Neural cell (in vitro differentiated cells): ENCODE measurements around the gene ADRA2B. TPM values are rescaled to one million over a fixed set of nuclear protein-coding genes. Genes with fewer than 3 reads are reported as not detected.

Experiments used
- H2AFZ ChIP-seq: fragments of 200-600, 300-800 bp; sonication (generic), shearing (Covaris generic); 2 replicates; pipeline ENCODE4 v1.6.0; 2014; ENCODE audit warnings: low read depth, mild to moderate bottlenecking, antibody characterized with exemption, low read length, moderate library complexity
- H3F3A ChIP-seq: fragments of 200-600 bp; shearing (Covaris generic); 2 replicates; pipeline ENCODE4 v1.6.1; 2016; ENCODE audit warnings: mild to moderate bottlenecking, moderate library complexity, mixed read lengths, antibody characterized with exemption, low read length; ENCODE audit not compliant: insufficient read depth, poor library complexity, severe bottlenecking
- H3K27ac ChIP-seq: fragments of 200-600, 300-800 bp; sonication (generic), shearing (Covaris generic); 2 replicates; pipeline ENCODE4 v1.5.1; 2014; ENCODE audit warnings: mild to moderate bottlenecking, low read length, moderate library complexity
- H3K27me3 ChIP-seq: fragments of 300-800, 200-600 bp; sonication (generic), shearing (Covaris generic); 2 replicates; pipeline ENCODE4 v1.6.0; 2014; ENCODE audit warnings: mild to moderate bottlenecking, low read depth, low read length, moderate library complexity; ENCODE audit not compliant: insufficient read depth
- H3K36me3 ChIP-seq: fragments of 300-800, 200-600 bp; sonication (generic), shearing (Covaris generic); 2 replicates; pipeline ENCODE4 v1.5.1; 2014; ENCODE audit warnings: mild to moderate bottlenecking, antibody characterized with exemption, low read length, moderate library complexity; ENCODE audit not compliant: insufficient read depth
- H3K4me2 ChIP-seq: fragments of 300-800, 200-600 bp; sonication (generic), shearing (Covaris generic); 2 replicates; pipeline ENCODE4 v1.6.0; 2014; ENCODE audit warnings: mild to moderate bottlenecking, low read length
- H3K4me3 ChIP-seq: fragments of 300-800, 200-600 bp; sonication (generic), shearing (Covaris generic); 2 replicates; pipeline ENCODE4 v1.5.1; 2014; ENCODE audit warnings: mild to moderate bottlenecking, low read length, moderate library complexity
- H3K79me2 ChIP-seq: fragments of 200-600 bp; shearing (Covaris generic); replicated peaks from 2 replicates; pipeline ENCODE4 v1.6.0; 2014; ENCODE audit warnings: mild to moderate bottlenecking, low read length, moderate library complexity; ENCODE audit not compliant: insufficient read depth
- H3K9ac ChIP-seq: fragments of 300-800, 200-600 bp; sonication (generic), shearing (Covaris generic); 2 replicates; pipeline ENCODE4 v1.6.1; 2016; ENCODE audit warnings: mild to moderate bottlenecking, low read length, mixed read lengths
- H3K9me2 ChIP-seq: fragments of 200-600 bp; shearing (Covaris generic); 2 replicates; pipeline ENCODE4 v1.6.1; 2016; ENCODE audit warnings: mild to moderate bottlenecking, low read length, mixed read lengths; ENCODE audit not compliant: insufficient read depth
- H3K9me3 ChIP-seq: fragments of 200-600, 300-800 bp; sonication (generic), shearing (Covaris generic); 2 replicates; pipeline ENCODE4 v1.6.1; 2016; ENCODE audit warnings: mild to moderate bottlenecking, mixed run types, low read length, moderate library complexity, mixed read lengths
- H4K20me1 ChIP-seq: fragments of 200-600 bp; shearing (Covaris generic); 2 replicates; pipeline ENCODE4 v1.6.1; 2016; ENCODE audit warnings: mild to moderate bottlenecking, mixed run types; ENCODE audit not compliant: insufficient read depth
- EP300 ChIP-seq: fragments of 450-650 bp; conservative IDR thresholded peaks from 2 replicates; pipeline ENCODE4 v1.6.1; 2014; ENCODE audit warnings: antibody characterized with exemption, mild to moderate bottlenecking, moderate library complexity; ENCODE audit not compliant: poor library complexity, severe bottlenecking
- EZH2 ChIP-seq: fragments of 200-600, 300-800 bp; shearing (Covaris generic), sonication (generic); IDR thresholded peaks from 2 replicates; pipeline ENCODE4 v1.6.1; 2014; ENCODE audit warnings: antibody characterized with exemption, low read length, borderline replicate concordance, mild to moderate bottlenecking; ENCODE audit not compliant: insufficient read depth, poor library complexity, severe bottlenecking
- MXI1 ChIP-seq: fragments of 450-650 bp; conservative IDR thresholded peaks from 2 replicates; pipeline ENCODE4 v1.6.1; 2014; ENCODE audit warnings: antibody characterized with exemption, mild to moderate bottlenecking; ENCODE audit not compliant: poor library complexity, severe bottlenecking
- POLR2AphosphoS5 ChIP-seq: IDR thresholded peaks from 2 replicates; pipeline ENCODE4 v1.6.1; 2012
- RAD21 ChIP-seq: fragments of 450-650 bp; conservative IDR thresholded peaks from 2 replicates; pipeline ENCODE4 v1.6.1; 2014; ENCODE audit warnings: antibody characterized with exemption, mild to moderate bottlenecking, moderate library complexity
- SMC3 ChIP-seq: fragments of 450-650 bp; conservative IDR thresholded peaks from 2 replicates; pipeline ENCODE4 v1.6.1; 2014; ENCODE audit warnings: antibody characterized with exemption, mild to moderate bottlenecking, moderate library complexity; ENCODE audit not compliant: poor library complexity
- TAF1 ChIP-seq: IDR thresholded peaks from 2 replicates; pipeline ENCODE4 v1.6.1; 2012; ENCODE audit warnings: low read depth
- polyA plus RNA-seq: library from polyadenylated mRNA; depleted of rRNA; stranded (reverse); fragments of >200 nt; gene quantifications from 2 replicates; pipeline ENCODE4 v1.2.3, GENCODE V29; 2014
- TF ChIP-seq, protein P1 (sequence below): IDR thresholded peaks from 2 replicates; pipeline ENCODE4 v1.6.1; 2012; ENCODE audit warnings: borderline replicate concordance
- TF ChIP-seq, protein P2 (sequence below): fragments of 450-650 bp; IDR thresholded peaks from 2 replicates; pipeline ENCODE4 v1.5.1; 2014; ENCODE audit warnings: antibody characterized with exemption, mild to moderate bottlenecking, moderate library complexity; ENCODE audit not compliant: poor library complexity, severe bottlenecking

The ADRA2B gene
- polyA plus RNA-seq, 1 donor from 2014 or later, result not detected

DNA sequence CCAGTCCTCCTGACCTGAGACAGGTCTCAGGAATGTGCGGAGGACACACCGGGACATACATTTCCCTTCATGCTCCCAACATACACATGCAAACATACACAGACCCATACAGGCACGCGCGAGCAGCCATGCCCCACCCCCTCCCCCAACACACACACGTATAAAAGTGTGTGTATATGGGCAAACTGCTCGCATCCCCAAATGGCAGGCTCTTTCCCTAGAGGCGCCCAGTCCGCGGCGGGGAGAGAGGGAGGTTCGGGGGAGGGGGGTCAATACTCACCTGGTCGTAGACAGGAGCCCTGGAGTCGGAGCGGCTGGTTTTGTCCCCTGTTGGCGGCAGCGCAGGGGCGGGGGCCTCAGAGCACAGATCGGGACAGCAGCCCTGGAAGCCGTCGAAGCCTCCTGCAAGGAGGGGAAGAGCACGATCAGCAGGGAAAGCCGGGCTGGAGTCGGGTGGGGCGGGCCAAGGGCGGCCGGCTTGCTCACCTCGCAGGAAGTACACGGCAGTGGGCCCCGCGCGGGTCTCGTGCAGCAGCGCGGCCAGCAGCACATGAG, 28.2 kb upstream of the ADRA2B start:
- Histone ChIP-seq H3K36me3 (no peaks in the 10 kb centered on the region), H2AFZ (no peak overlapping the region), H3F3A (no peaks in the 10 kb centered on the region), H3K9me2 (no peaks in the 10 kb centered on the region), H4K20me1 (no peaks in the 10 kb centered on the region), H3K79me2 (no peaks in the 10 kb centered on the region), H3K4me3 (peak overlapping the region; percentile 68), H3K9ac (peak overlapping the region; percentile 34), H3K27me3 (peaks cover 31% of the 10 kb centered on the region), H3K27ac (no peak overlapping the region), H3K9me3 (no peaks in the 10 kb centered on the region), H3K4me2 (peak overlapping the region; percentile 30)
- TF ChIP-seq POLR2AphosphoS5 (no peak), TAF1 (no peak), MXI1 (no peak), SMC3 (no peak), EP300 (no peak), EZH2 (no peak), RAD21 (no peak)
- TF ChIP-seq, protein P1, sequence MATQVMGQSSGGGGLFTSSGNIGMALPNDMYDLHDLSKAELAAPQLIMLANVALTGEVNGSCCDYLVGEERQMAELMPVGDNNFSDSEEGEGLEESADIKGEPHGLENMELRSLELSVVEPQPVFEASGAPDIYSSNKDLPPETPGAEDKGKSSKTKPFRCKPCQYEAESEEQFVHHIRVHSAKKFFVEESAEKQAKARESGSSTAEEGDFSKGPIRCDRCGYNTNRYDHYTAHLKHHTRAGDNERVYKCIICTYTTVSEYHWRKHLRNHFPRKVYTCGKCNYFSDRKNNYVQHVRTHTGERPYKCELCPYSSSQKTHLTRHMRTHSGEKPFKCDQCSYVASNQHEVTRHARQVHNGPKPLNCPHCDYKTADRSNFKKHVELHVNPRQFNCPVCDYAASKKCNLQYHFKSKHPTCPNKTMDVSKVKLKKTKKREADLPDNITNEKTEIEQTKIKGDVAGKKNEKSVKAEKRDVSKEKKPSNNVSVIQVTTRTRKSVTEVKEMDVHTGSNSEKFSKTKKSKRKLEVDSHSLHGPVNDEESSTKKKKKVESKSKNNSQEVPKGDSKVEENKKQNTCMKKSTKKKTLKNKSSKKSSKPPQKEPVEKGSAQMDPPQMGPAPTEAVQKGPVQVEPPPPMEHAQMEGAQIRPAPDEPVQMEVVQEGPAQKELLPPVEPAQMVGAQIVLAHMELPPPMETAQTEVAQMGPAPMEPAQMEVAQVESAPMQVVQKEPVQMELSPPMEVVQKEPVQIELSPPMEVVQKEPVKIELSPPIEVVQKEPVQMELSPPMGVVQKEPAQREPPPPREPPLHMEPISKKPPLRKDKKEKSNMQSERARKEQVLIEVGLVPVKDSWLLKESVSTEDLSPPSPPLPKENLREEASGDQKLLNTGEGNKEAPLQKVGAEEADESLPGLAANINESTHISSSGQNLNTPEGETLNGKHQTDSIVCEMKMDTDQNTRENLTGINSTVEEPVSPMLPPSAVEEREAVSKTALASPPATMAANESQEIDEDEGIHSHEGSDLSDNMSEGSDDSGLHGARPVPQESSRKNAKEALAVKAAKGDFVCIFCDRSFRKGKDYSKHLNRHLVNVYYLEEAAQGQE, result no peak
- TF ChIP-seq, protein P2, sequence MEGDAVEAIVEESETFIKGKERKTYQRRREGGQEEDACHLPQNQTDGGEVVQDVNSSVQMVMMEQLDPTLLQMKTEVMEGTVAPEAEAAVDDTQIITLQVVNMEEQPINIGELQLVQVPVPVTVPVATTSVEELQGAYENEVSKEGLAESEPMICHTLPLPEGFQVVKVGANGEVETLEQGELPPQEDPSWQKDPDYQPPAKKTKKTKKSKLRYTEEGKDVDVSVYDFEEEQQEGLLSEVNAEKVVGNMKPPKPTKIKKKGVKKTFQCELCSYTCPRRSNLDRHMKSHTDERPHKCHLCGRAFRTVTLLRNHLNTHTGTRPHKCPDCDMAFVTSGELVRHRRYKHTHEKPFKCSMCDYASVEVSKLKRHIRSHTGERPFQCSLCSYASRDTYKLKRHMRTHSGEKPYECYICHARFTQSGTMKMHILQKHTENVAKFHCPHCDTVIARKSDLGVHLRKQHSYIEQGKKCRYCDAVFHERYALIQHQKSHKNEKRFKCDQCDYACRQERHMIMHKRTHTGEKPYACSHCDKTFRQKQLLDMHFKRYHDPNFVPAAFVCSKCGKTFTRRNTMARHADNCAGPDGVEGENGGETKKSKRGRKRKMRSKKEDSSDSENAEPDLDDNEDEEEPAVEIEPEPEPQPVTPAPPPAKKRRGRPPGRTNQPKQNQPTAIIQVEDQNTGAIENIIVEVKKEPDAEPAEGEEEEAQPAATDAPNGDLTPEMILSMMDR, result no peak

DNA sequence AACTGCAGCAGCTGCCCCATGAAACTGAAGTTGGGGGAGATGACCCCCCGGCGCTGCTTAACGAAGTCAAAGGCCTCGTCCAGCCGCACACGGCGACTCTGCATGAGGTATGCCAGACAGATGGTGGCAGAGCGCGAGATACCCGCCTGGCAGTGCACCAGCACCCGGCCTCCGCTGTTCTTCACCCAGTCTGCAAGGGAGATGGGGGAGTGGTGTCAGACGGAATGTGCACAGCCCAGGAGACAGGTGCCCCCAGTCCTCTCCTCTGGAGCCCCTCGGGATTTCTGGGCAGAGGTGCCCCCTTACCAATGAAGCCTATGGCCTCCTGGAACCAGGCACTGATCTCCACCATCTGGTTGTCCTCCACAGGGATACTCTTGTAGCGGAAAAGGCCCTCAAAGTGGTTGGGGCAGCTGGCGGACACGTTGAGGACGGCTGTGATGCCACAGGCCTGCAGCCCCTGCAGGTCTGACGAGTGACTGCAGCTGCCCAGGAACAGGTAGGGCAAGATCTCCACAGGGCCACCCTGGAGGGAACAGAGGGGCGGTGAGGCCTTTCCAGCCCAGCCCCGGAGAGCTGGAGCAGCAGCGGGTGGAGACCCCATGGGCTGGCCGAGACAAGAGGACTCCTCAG, 27.6 kb upstream of the ADRA2B start:
- H3K9ac ChIP-seq, result no peak overlapping the region
- H3F3A ChIP-seq, result no peaks in the 10 kb centered on the region
- no peak overlapping the region for H2AFZ ChIP-seq
- H4K20me1 ChIP-seq, result no peaks in the 10 kb centered on the region
- peak overlapping the region; percentile 68 for H3K4me3 ChIP-seq
- H3K27ac ChIP-seq, result no peak overlapping the region
- no peaks in the 10 kb centered on the region for H3K9me2 ChIP-seq
- TF ChIP-seq, protein P2, result no peak
- TF ChIP-seq SMC3 (no peak), EZH2 (no peak), EP300 (no peak)
- no peaks in the 10 kb centered on the region for H3K79me2 ChIP-seq
- peaks cover 31% of the 10 kb centered on the region for H3K27me3 ChIP-seq
- H3K4me2 ChIP-seq, result no peak overlapping the region
- no peaks in the 10 kb centered on the region for H3K36me3 ChIP-seq
- no peaks in the 10 kb centered on the region for H3K9me3 ChIP-seq
